ENCODE measurements around the gene FAM186B.

The FAM186B gene

GRCh38 chr12:49543221-49543913 lies 62.1 kb downstream of the FAM186B start:
- POLR2A ChIA-PET: no interaction called here
- no peak overlapping the region for H3K4me3 ChIP-seq (ENCODE audit: low read depth, low read length)
- no peak for TF ChIP-seq CTCF (IDR thresholded peaks at IDR 0.05; ENCODE audit: insufficient read depth, low read length, missing control alignments)
- DNase-seq (ENCODE audit: low read depth, low spot score): no peak
- CTCF ChIA-PET: interaction anchor here (1.0 to 1.4 kb wide), 3 partner anchors 11 to 195 kb away, joined by 3 to 4 read pairs (median 3); no protein-coding TSS in a partner anchor

- no peak for DNase-seq (ENCODE audit: low read depth, low spot score)
- no peak for TF ChIP-seq CTCF (IDR thresholded peaks at IDR 0.05; ENCODE audit: insufficient read depth, low read length, missing control alignments)
- CTCF ChIA-PET: interaction anchor here (0.8 to 1.4 kb wide), 4 partner anchors 11 to 246 kb away, joined by 3 to 4 read pairs (median 3); no protein-coding TSS in a partner anchor
- POLR2A ChIA-PET: no interaction called here
- H3K4me3 ChIP-seq (ENCODE audit: low read depth, low read length): no peak overlapping the region
Measured at GRCh38 chr12:49542592-49543160, 62.8 kb downstream of the FAM186B start.

GRCh38 chr12:49541911-49542505 lies 63.4 kb downstream of the FAM186B start:
- CTCF ChIA-PET: interaction anchor here (0.8 to 1.4 kb wide), 3 partner anchors 12 to 245 kb away, joined by 3 to 4 read pairs (median 3); no protein-coding TSS in a partner anchor
- no peak for DNase-seq (ENCODE audit: low read depth, low spot score)
- no peak for TF ChIP-seq CTCF (IDR thresholded peaks at IDR 0.05; ENCODE audit: insufficient read depth, low read length, missing control alignments)
- H3K4me3 ChIP-seq (ENCODE audit: low read depth, low read length): no peak overlapping the region
- POLR2A ChIA-PET: interaction anchor here (0.7 kb wide), 1 partner anchor 55 kb away, joined by 3 read pairs; no protein-coding TSS in a partner anchor

GRCh38 chr12:49541140-49541861 lies 64.1 kb downstream of the FAM186B start:
- H3K4me3 ChIP-seq (ENCODE audit: low read depth, low read length): no peak overlapping the region
- ChIA-PET CTCF (no interaction called here), POLR2A (interaction anchor here (0.7 kb wide), 1 partner anchor 54 kb away, joined by 3 read pairs; no protein-coding TSS in a partner anchor)
- DNase-seq (ENCODE audit: low read depth, low spot score): no peak
- TF ChIP-seq CTCF (IDR thresholded peaks at IDR 0.05; ENCODE audit: insufficient read depth, low read length, missing control alignments): no peak

- POLR2A ChIA-PET: no interaction called here
- no peak for TF ChIP-seq CTCF (IDR thresholded peaks at IDR 0.05; ENCODE audit: insufficient read depth, low read length, missing control alignments)
- no peak overlapping the region for H3K4me3 ChIP-seq (ENCODE audit: low read depth, low read length)
- DNase-seq (ENCODE audit: low read depth, low spot score): no peak
- CTCF ChIA-PET: interaction anchor here (1.1 to 2.0 kb wide), 3 partner anchors 13 to 182 kb away, joined by 3 to 5 read pairs (median 4); no protein-coding TSS in a partner anchor
Measured at GRCh38 chr12:49540229-49541139, 65.0 kb downstream of the FAM186B start.
